ENCODE measurements around the gene FILIP1L. TPM values are rescaled to one million over a fixed set of nuclear protein-coding genes. Genes with fewer than 3 reads are reported as not detected.

The FILIP1L gene
- total RNA-seq, 2 experiments from 2014 or later, result not detected

DNA sequence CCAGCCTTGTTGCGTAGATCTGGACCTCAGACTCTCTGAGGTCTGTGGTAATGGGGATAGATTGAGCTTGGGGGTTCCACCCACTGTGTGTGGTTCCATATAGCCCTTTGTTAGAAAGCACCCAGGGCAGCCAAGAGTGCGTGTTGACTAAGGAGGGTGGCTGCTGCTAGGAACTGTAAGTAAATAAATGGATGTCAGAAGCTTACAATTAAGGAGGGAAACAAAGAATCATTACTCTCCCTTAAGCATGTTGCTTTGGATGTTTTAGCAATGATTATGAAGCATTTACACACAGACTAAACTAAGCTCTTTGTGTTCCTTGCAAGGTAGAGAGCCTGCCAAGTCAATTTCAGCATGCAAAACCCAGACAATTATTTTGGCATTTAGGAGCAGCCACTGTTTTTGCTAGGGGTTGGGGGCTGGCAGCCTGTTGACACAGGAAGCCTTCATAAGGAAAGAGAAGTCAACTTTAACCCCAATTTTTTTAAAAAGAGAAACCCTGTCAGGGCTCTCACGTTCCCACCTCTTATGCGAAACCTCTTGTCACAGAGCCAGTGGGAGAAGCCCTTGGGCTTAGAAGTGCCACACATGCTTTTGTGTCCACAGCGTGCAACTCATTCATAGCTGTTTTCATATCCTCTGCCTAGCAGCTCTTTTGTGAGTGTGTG lies 168.8 kb downstream of the FILIP1L start:
- intact Hi-C loops (cut with micrococcal nuclease; ENCODE audit: unreplicated experiment), result no loop called here
- Histone ChIP-seq H4K20me1 (ENCODE audit: insufficient read depth, low read length) (peaks cover 3% of the 10 kb centered on the region; the same call in 1 of the 2 replicates), H3K4me3 (ENCODE audit: low read depth, low read length, poor library complexity, severe bottlenecking) (no peak overlapping the region), H3K36me3 (ENCODE audit: insufficient read depth, low read length) (no peaks in the 10 kb centered on the region), H3K4me1 (ENCODE audit: insufficient read depth, low read length, poor library complexity, severe bottlenecking) (no peaks in the 10 kb centered on the region), H3K4me2 (ENCODE audit: low read length) (no peak overlapping the region), H3K79me2 (ENCODE audit: insufficient read depth, low read depth, low read length) (no peaks in the 10 kb centered on the region), H2AFZ (ENCODE audit: low read length) (no peak overlapping the region), H3K9me3 (ENCODE audit: low read length) (no peaks in the 10 kb centered on the region), H3K27ac (ENCODE audit: low read depth, low read length, poor library complexity, severe bottlenecking) (no peak overlapping the region), H3K9me2 (ENCODE audit: insufficient read depth, low read length) (no peaks in the 10 kb centered on the region)
- no TSS peak for BruUV-seq (replicated peaks)
- ChIA-PET CTCF (ENCODE audit: unreplicated experiment) (no interaction called here), POLR2A (interaction anchor here (0.7 kb wide), 1 partner anchor 12 kb away, joined by 3 read pairs; no protein-coding TSS in a partner anchor)
- no peak for DNase-seq (ENCODE audit: low spot score)
- TF ChIP-seq, protein P1, sequence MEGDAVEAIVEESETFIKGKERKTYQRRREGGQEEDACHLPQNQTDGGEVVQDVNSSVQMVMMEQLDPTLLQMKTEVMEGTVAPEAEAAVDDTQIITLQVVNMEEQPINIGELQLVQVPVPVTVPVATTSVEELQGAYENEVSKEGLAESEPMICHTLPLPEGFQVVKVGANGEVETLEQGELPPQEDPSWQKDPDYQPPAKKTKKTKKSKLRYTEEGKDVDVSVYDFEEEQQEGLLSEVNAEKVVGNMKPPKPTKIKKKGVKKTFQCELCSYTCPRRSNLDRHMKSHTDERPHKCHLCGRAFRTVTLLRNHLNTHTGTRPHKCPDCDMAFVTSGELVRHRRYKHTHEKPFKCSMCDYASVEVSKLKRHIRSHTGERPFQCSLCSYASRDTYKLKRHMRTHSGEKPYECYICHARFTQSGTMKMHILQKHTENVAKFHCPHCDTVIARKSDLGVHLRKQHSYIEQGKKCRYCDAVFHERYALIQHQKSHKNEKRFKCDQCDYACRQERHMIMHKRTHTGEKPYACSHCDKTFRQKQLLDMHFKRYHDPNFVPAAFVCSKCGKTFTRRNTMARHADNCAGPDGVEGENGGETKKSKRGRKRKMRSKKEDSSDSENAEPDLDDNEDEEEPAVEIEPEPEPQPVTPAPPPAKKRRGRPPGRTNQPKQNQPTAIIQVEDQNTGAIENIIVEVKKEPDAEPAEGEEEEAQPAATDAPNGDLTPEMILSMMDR (conservative IDR thresholded peaks at IDR 0.05; ENCODE audit: low read length), result no peak
- TF ChIP-seq EZH2phosphoT487 (IDR thresholded peaks at IDR 0.05; ENCODE audit: borderline replicate concordance, low read depth, low read length), result no peak

DNA sequence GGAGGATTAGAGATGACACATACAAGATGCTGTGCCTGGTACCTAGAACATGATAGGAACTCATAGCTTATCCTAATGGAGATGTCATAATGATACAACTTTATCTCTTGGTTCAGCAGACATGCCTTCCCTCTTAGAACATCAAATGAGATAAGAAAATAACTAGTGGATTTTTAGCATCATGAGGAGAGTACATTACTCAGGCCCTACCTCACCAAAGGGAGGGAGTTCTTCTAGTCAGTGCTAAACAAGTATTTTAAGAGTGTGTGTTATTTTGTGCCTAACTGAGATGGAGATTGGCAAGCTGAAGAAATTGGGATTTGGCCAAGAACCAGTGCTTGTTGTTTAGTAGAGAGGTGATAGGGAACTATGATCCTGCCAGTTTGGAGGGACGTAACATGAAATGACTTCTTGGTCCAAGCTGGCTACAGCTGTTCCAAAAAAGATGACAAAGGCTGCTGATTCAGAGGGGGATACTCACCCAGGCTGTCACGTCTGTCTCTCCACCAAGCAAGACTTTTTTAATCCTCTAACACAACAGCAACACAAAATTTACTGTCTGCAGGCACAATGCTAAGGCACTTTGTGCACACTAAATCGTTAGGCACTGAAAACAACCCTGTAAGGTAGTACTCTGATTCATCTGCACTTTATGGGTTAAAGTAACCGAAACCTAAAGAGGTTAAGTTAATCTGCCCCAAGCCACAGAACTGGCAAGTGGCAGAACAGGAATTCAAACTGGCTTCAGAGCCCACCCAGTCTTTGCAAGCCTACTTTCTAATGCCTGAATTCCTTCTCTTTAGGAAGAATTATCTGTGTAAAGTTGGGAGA lies 170.2 kb downstream of the FILIP1L start:
- H3K4me1 ChIP-seq (ENCODE audit: insufficient read depth, low read length, poor library complexity, severe bottlenecking), result no peaks in the 10 kb centered on the region
- no peaks in the 10 kb centered on the region for H3K9me2 ChIP-seq (ENCODE audit: insufficient read depth, low read length)
- no peak overlapping the region for H3K4me3 ChIP-seq (ENCODE audit: low read depth, low read length, poor library complexity, severe bottlenecking)
- no peak for DNase-seq (ENCODE audit: low spot score)
- BruUV-seq (replicated peaks), result no TSS peak
- no peaks in the 10 kb centered on the region for H3K36me3 ChIP-seq (ENCODE audit: insufficient read depth, low read length)
- intact Hi-C loops (cut with micrococcal nuclease; ENCODE audit: unreplicated experiment), result no loop called here
- H3K27ac ChIP-seq (ENCODE audit: low read depth, low read length, poor library complexity, severe bottlenecking), result no peak overlapping the region
- peaks cover 3% of the 10 kb centered on the region; the same call in 1 of the 2 replicates for H4K20me1 ChIP-seq (ENCODE audit: insufficient read depth, low read length)
- TF ChIP-seq, protein P1 (conservative IDR thresholded peaks at IDR 0.05; ENCODE audit: low read length), result no peak
- no peaks in the 10 kb centered on the region for H3K9me3 ChIP-seq (ENCODE audit: low read length)
- CTCF ChIA-PET (ENCODE audit: unreplicated experiment), result no interaction called here
- POLR2A ChIA-PET, result interaction anchor here (0.7 to 1.2 kb wide), 2 partner anchors 13 to 14 kb away, joined by 3 read pairs; no protein-coding TSS in a partner anchor
- no peak overlapping the region for H3K4me2 ChIP-seq (ENCODE audit: low read length)
- no peaks in the 10 kb centered on the region for H3K79me2 ChIP-seq (ENCODE audit: insufficient read depth, low read depth, low read length)
- H2AFZ ChIP-seq (ENCODE audit: low read length), result no peak overlapping the region
